DOHH2 (cell line): ENCODE data around the gene UBQLNL.

Experiments
- CTCF ChIP-seq: fragments of 200-600 bp; sonication (generic); IDR thresholded peaks from one replicate; pipeline ENCODE4 v1.5.1; 2014; ENCODE audit warnings: antibody characterized with exemption, mild to moderate bottlenecking, low read depth, low read length; ENCODE audit not compliant: poor library complexity, severe bottlenecking
- EZH2phosphoT487 ChIP-seq: fragments of 200-600 bp; sonication (generic); IDR thresholded peaks from 2 replicates; pipeline ENCODE4 v1.6.1; 2017; ENCODE audit warnings: borderline replicate concordance, mild to moderate bottlenecking, antibody characterized with exemption, low read length, moderate library complexity, mixed read lengths

DNA sequence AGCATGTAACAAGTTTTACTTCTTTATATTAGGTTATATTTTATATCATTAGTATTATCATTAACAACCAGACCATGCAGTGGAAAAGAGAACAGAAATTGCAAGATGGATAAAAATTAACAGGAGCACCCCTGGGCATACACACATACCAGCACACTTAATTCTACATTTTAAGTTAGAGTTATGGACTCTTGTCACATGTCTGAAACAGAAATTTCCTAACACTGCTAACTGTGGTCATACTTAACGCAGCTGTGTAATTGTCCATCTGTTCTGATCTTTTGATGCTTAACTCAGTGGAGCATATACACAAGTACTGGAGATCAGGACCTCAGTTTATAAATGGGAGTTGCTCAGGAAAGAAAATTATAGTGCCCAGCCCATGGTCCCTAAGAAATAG is 31.5 kb upstream of the UBQLNL start:
- TF ChIP-seq CTCF (no peak), EZH2phosphoT487 (no peak)
